ENCODE results near the gene NKPD1. TPM values are rescaled to one million over a fixed set of nuclear protein-coding genes. Genes with fewer than 3 reads are reported as not detected.

Gene NKPD1
- total RNA-seq, 1 donor from 2014 or later: 0.11 TPM

DNA sequence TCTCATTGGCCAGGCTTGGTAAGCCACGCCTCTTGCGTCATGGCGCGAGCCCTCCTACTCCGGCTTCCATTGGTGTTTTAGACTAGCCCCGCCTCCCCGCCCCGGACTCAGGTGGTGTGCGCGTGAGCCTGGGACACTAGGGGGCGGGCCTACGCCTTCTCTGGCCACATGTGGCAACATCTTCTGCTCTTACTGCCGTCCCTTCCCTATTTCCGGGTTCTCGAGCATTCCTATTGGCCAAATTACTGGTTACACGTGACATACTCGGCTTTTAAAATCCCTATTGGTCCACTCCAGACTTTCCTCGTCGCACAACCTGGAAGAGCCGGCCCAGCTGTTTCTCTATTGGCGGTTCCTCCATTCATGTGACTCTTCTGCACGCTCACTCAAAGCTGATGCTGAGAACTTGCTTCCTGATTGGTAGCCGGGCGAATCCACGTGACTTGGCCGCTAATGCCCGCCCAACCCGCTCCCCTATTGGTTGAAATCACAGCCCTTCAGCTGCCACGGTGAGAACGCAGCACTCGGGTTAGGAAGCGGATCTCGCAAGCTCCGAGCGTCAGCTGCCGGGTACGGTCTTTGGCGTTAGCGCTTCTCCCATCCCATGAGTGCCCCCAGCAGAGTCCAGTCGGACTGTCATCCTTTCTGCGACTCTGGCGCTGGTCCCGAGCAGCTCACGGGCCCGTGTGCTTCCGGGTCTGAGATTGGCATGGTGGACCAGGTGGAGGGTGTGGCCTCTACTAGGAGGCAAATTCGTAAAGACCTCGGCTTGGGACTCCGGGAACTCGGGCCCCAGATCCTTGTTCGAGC is 17.7 kb upstream of the NKPD1 start, which contains the start of gene BLOC1S3:
BLOC1S3 (plus strand) TSS at position 523 of the 810 bp plus-strand sequence. CDS start 513 bp downstream, outside the sequence.
- Mint-ChIP-seq H3K9me3 (no peaks in the 10 kb centered on the region), H3K27ac (peak within 1 kb of the TSS; percentile 96), H3K27me3 (no peaks in the 10 kb centered on the region), H3K4me1 (peaks cover 51% of the 10 kb centered on the region), H3K4me3 (peak within 1 kb of the TSS; percentile 94), H3K36me3 (ENCODE audit: low read depth) (peaks cover 29% of the 10 kb centered on the region)
- intact Hi-C loops (cut with micrococcal nuclease): loop anchor here (1.0 to 5.0 kb wide), 10 partner anchors 14 to 426 kb away; partner anchors contain the start of genes CLASRP, CLPTM1 and MARK4
- TF ChIP-seq, protein P1, sequence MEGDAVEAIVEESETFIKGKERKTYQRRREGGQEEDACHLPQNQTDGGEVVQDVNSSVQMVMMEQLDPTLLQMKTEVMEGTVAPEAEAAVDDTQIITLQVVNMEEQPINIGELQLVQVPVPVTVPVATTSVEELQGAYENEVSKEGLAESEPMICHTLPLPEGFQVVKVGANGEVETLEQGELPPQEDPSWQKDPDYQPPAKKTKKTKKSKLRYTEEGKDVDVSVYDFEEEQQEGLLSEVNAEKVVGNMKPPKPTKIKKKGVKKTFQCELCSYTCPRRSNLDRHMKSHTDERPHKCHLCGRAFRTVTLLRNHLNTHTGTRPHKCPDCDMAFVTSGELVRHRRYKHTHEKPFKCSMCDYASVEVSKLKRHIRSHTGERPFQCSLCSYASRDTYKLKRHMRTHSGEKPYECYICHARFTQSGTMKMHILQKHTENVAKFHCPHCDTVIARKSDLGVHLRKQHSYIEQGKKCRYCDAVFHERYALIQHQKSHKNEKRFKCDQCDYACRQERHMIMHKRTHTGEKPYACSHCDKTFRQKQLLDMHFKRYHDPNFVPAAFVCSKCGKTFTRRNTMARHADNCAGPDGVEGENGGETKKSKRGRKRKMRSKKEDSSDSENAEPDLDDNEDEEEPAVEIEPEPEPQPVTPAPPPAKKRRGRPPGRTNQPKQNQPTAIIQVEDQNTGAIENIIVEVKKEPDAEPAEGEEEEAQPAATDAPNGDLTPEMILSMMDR (IDR thresholded peaks at IDR 0.05): no peak
- CTCF ChIA-PET: interaction anchor here (0.7 to 1.8 kb wide), 7 partner anchors 9 to 592 kb away, joined by 3 to 11 read pairs (median 3); partner anchors contain the start of gene PPP1R37
- POLR2A ChIA-PET: interaction anchor here (0.6 to 3.0 kb wide), 35 partner anchors 8 to 710 kb away, joined by 3 to 53 read pairs (median 5); partner anchors contain the start of genes CLASRP, CLPTM1, FBXO46 and FOXA3
- DNase-seq: peak; percentile 97
- peak; percentile 87 for ATAC-seq (ENCODE audit: low read depth)

GRCh38 chr19:45177817-45178261 is 17.1 kb upstream of the NKPD1 start, which contains the start of gene TRAPPC6A:
Gene TRAPPC6A, minus strand, starts transcription at chr19:45178237. Its CDS starts 19 bp downstream, at chr19:45178218.
- Mint-ChIP-seq H3K27ac (peak within 1 kb of the TSS; percentile 96), H3K9me3 (no peaks in the 10 kb centered on the region), H3K36me3 (ENCODE audit: low read depth) (peaks cover 28% of the 10 kb centered on the region), H3K4me1 (peaks cover 53% of the 10 kb centered on the region), H3K27me3 (no peaks in the 10 kb centered on the region), H3K4me3 (peak within 1 kb of the TSS; percentile 94)
- ATAC-seq (ENCODE audit: low read depth) (no peak), DNase-seq (no peak)
- intact Hi-C loops (cut with micrococcal nuclease): loop anchor here (1.0 to 5.0 kb wide), 10 partner anchors 13 to 426 kb away; partner anchors contain the start of genes CLASRP, CLPTM1 and MARK4
- ChIA-PET POLR2A (interaction anchor here (0.6 to 3.0 kb wide), 28 partner anchors 9 to 686 kb away, joined by 3 to 53 read pairs (median 5); partner anchors contain the start of genes CLPTM1, FBXO46, FOXA3 and GEMIN7), CTCF (interaction anchor here (0.7 to 1.8 kb wide), 5 partner anchors 10 to 592 kb away, joined by 3 to 11 read pairs (median 4); partner anchors contain the start of gene PPP1R37)
- TF ChIP-seq, protein P1 (IDR thresholded peaks at IDR 0.05): no peak

- Mint-ChIP-seq H3K27ac (no peak overlapping the region), H3K4me1 (peaks cover 53% of the 10 kb centered on the region), H3K9me3 (no peaks in the 10 kb centered on the region), H3K36me3 (ENCODE audit: low read depth) (peaks cover 13% of the 10 kb centered on the region), H3K27me3 (no peaks in the 10 kb centered on the region), H3K4me3 (no peak overlapping the region)
- CTCF ChIA-PET: no interaction called here
- POLR2A ChIA-PET: interaction anchor here (0.7 kb wide), 1 partner anchor 232 kb away, joined by 3 read pairs; no protein-coding TSS in a partner anchor
- DNase-seq: no peak
- no peak for ATAC-seq (ENCODE audit: low read depth)
- intact Hi-C loops (cut with micrococcal nuclease): loop anchor here (5.0 kb wide), 1 partner anchor 423 kb away; no protein-coding TSS in a partner anchor
- TF ChIP-seq, protein P1 (IDR thresholded peaks at IDR 0.05): no peak
These were observed 14.9 kb upstream of the NKPD1 start for GRCh38 chr19:45175515-45176345.

DNA sequence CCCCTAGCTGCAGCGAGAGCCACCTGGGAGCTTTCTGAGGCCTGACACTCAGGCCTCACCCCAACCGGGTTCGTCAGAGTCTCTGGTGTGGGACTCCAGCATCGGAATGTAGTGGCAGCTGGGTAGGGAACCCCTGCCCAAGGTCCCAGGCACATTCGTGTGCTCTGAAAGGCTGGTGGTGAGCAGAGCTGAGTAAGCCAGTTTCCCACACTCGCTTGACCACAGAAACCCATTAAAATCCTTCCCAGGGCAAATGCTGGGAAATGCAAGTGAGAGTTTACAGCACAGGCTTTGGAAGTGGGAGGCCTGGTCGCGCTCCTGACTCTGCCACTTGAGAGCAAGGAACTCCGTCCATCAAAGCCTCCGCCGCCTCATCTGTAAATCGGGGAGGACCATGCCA is 13.0 kb upstream of the NKPD1 start:
- H3K9me3 Mint-ChIP-seq: no peaks in the 10 kb centered on the region
- H3K4me1 Mint-ChIP-seq: peaks cover 43% of the 10 kb centered on the region
- CTCF ChIA-PET: no interaction called here
- intact Hi-C loops (cut with micrococcal nuclease): no loop called here
- TF ChIP-seq, protein P1 (IDR thresholded peaks at IDR 0.05): no peak
- POLR2A ChIA-PET: interaction anchor here (0.7 kb wide), 1 partner anchor 203 kb away, joined by 3 read pairs; no protein-coding TSS in a partner anchor
- no peak for DNase-seq
- H3K36me3 Mint-ChIP-seq (ENCODE audit: low read depth): peaks cover 9% of the 10 kb centered on the region
- H3K27me3 Mint-ChIP-seq: no peaks in the 10 kb centered on the region
- ATAC-seq (ENCODE audit: low read depth): no peak
- no peak overlapping the region for H3K27ac Mint-ChIP-seq
- H3K4me3 Mint-ChIP-seq: no peak overlapping the region
